Left lung (tissue), 10 donors: ENCODE data around the gene WDR18. TPM values are rescaled to one million over a fixed set of nuclear protein-coding genes. Genes with fewer than 3 reads are reported as not detected.

ENCODE experiments used
- ATAC-seq: fragments of 200-7000 bp; cut with Tn5 transposase; one replicate; pipeline ENCODE4 v1.9.1; 2020; ENCODE audit warnings: moderate library complexity
- DNase-seq, 4 donors: peaks; one replicate each; pipeline ENCODE4 v3.0.0-alpha.2; 2013 to 2020
- H3K27ac ChIP-seq, 2 donors: fragments of 200-600 bp; sonication (generic) in 1 of 2; one replicate each; pipeline versions ENCODE4 v1.5.0 to v1.8.0; 2020 to 2021
- H3K27me3 ChIP-seq, 2 donors: fragments of 200-600 bp; sonication (generic) in 1 of 2; one replicate each; pipeline versions ENCODE4 v1.5.0 to v1.8.0; 2020 to 2021
- H3K36me3 ChIP-seq, 2 donors: fragments of 200-600 bp; sonication (generic) in 1 of 2; one replicate each; pipeline versions ENCODE4 v1.5.0 to v1.8.0; 2020 to 2021
- H3K4me1 ChIP-seq, 2 donors: fragments of 200-600 bp; one replicate each; pipeline ENCODE4 v1.8.0; 2021
- H3K4me3 ChIP-seq, 2 donors: fragments of 200-600 bp; sonication (generic) in 1 of 2; one replicate each; pipeline versions ENCODE4 v1.5.0 to v1.8.0; 2020 to 2021; ENCODE audit warnings: mild to moderate bottlenecking in 1 of 2
- H3K9me3 ChIP-seq, 2 donors: fragments of 200-600 bp; sonication (generic) in 1 of 2; one replicate each; pipeline versions ENCODE4 v1.5.0 to v1.8.0; 2020 to 2021
- intact Hi-C, 2 donors: fragments of 100-400 bp; cut with DNase I; formaldehyde crosslinking; loops; one replicate each; pipeline versions ENCODE4 v1.11.2 to v1.14.2; 2022
- polyA plus RNA-seq, 6 donors: library from polyadenylated mRNA; unstranded; fragments of 120-200 nt; gene quantifications; one replicate each; pipeline ENCODE4 v1.2.1, GENCODE V29; 2013; ENCODE audit not compliant: insufficient read length in 6 of 6
- total RNA-seq, 2 donors: library from RNA; stranded (reverse); fragmentation: NEBNext Ultra II Directional; extraction: Animal tissue kit (Norgen Biotek cat#: 25700); gene quantifications; one replicate each; pipeline ENCODE4 v1.2.1, GENCODE V29; 2021
- TF ChIP-seq, protein P1 (sequence below), 2 donors: fragments of 200-600 bp; sonication (generic) in 1 of 2; IDR thresholded peaks; one replicate each; pipeline versions ENCODE4 v1.5.0 to v1.8.0; 2021; ENCODE audit warnings: antibody characterized with exemption in 2 of 2
- donor health status: DM: no; HTN: yes; CAD: no.
- donor health status: DM: no; HTN: no; CAD: no.

The WDR18 gene
- total and polyA plus RNA-seq, 8 donors = 26.6 to 40.7 (median 35.4) TPM

DNA sequence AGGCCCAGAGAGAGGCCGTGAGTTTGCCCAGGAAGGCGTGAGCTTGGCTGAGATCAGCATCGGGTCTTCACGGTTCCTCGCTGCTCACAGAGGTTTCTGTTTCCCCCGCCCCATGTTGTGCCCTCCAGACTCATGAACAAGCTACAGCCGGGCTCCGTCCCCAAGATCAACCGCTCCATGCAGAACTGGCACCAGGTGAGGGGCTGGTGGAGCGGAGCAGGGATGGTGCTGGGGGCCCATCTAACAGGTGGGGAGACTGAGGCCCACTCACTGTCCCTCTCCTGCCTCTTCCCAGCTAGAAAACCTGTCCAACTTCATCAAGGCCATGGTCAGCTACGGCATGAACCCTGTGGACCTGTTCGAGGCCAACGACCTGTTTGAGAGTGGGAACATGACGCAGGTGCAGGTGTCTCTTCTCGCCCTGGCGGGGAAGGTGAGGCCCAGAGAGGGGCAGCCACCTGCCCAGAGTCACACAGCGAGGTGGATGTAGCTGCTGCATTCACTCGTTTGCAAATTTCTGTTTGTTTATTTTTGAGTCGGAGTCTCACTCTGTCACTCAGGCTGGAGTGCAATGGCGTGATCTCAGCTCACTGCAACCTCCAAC is 48.2 kb downstream of the WDR18 start:
- intact Hi-C loops = no loop called here
- Histone ChIP-seq H3K36me3 (peaks cover 0 to 61% of the 10 kb centered on the region in 2 donors), H3K4me1 (peaks cover 0 to 42% of the 10 kb centered on the region in 2 donors), H3K9me3 (no peaks in the 10 kb centered on the region), H3K27me3 (no peaks in the 10 kb centered on the region), H3K27ac (no peak overlapping the region), H3K4me3 (no peak overlapping the region)
- TF ChIP-seq, protein P1, sequence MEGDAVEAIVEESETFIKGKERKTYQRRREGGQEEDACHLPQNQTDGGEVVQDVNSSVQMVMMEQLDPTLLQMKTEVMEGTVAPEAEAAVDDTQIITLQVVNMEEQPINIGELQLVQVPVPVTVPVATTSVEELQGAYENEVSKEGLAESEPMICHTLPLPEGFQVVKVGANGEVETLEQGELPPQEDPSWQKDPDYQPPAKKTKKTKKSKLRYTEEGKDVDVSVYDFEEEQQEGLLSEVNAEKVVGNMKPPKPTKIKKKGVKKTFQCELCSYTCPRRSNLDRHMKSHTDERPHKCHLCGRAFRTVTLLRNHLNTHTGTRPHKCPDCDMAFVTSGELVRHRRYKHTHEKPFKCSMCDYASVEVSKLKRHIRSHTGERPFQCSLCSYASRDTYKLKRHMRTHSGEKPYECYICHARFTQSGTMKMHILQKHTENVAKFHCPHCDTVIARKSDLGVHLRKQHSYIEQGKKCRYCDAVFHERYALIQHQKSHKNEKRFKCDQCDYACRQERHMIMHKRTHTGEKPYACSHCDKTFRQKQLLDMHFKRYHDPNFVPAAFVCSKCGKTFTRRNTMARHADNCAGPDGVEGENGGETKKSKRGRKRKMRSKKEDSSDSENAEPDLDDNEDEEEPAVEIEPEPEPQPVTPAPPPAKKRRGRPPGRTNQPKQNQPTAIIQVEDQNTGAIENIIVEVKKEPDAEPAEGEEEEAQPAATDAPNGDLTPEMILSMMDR (IDR thresholded peaks at IDR 0.05) = no peak
- ATAC-seq = no peak
- DNase-seq = peak in 1 of 4 donors; percentile 49

DNA sequence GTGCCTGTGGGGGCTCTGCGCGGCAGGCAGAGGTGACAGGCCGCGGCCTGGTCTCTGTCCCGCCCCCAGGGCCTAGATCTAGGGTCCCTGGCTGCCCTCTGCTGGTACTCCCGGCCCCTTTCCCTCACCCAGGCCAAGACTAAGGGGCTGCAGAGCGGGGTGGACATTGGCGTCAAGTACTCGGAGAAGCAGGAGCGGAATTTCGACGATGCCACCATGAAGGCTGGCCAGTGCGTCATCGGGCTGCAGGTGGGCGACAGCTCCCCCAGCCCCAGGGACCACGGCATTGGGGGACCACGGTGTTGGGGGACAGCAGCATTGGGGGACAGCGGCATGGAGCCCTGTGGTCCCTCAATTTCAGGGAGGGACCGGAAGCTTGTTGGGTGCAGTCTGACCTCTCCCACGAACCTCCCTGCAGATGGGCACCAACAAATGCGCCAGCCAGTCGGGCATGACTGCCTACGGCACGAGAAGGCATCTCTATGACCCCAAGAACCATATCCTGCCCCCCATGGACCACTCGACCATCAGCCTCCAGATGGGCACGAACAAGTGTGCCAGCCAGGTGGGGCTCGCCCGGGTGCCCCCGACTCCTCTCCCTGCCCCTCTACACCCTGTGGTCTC is 52.0 kb downstream of the WDR18 start:
- Histone ChIP-seq H3K27ac (no peak overlapping the region), H3K9me3 (no peaks in the 10 kb centered on the region), H3K4me1 (peaks cover 8 to 50% of the 10 kb centered on the region in 2 donors), H3K27me3 (no peaks in the 10 kb centered on the region), H3K4me3 (no peak overlapping the region), H3K36me3 (peaks cover 0 to 60% of the 10 kb centered on the region in 2 donors)
- TF ChIP-seq, protein P1 (IDR thresholded peaks at IDR 0.05) = no peak
- ATAC-seq = no peak
- intact Hi-C loops = no loop called here
- peak in 1 of 4 donors; percentile 68 for DNase-seq

DNA sequence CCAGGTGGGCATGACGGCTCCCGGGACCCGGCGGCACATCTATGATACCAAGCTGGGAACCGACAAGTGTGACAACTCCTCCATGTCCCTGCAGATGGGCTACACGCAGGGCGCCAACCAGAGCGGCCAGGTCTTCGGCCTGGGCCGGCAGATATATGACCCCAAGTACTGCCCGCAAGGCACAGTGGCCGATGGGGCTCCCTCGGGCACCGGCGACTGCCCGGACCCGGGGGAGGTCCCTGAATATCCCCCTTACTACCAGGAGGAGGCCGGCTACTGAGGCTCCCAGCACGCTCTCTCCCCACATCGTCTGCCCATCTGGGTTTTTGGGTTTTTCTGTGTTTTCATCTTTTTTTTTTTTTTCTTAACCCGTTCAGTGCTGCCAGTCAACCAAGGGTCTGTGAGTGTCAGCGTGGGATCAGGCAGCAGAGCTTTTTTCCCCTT is 53.5 kb downstream of the WDR18 start:
- Histone ChIP-seq H3K27me3 (no peaks in the 10 kb centered on the region), H3K4me3 (peak overlapping the region in 1 of 2 donors; percentile 68), H3K27ac (peak overlapping the region; percentile 67 to 94), H3K36me3 (peaks cover 0 to 57% of the 10 kb centered on the region in 2 donors), H3K4me1 (peaks cover 15 to 62% of the 10 kb centered on the region in 2 donors), H3K9me3 (no peaks in the 10 kb centered on the region)
- ATAC-seq (no peak), DNase-seq (peak in 1 of 4 donors; percentile 83)
- intact Hi-C loops = no loop called here
- TF ChIP-seq, protein P1 (IDR thresholded peaks at IDR 0.05) = no peak

DNA sequence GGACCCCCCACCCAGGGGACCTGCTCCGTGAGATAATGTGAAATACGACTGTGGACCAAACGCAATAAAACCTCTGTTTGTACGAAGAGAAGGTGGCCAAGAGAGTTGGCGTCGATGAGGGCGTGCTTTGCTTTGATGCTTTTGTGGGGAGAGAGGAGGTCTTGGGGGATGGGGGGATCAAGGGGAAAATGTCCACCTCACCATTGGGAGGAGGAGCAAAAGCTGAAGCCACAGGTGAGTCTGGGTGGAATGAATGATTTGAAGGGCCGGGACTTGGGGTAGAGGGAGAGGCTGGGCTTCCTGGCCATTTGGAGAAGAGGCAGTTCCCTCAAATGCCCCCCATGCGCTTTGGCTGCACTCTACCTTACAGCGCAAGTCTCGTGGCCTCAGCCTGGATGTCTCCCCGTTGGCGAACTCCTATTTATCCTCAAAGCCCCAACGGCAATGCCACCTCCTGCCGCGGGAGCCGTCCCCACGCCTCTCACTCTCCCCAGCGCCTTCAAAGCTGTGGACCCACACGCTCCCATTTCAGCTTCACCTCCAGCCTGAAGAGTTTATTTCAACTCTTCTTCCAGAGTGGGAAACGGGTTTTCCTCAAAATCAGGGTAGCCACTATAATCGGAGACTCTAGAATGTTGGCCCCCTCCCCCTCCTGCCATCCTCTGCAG is 55.0 kb downstream of the WDR18 start:
- Histone ChIP-seq H3K36me3 (peaks cover 0 to 55% of the 10 kb centered on the region in 2 donors), H3K4me1 (peaks cover 15 to 62% of the 10 kb centered on the region in 2 donors), H3K27ac (peak overlapping the region; percentile 9 to 94), H3K27me3 (no peaks in the 10 kb centered on the region), H3K9me3 (no peaks in the 10 kb centered on the region), H3K4me3 (peak overlapping the region in 1 of 2 donors; percentile 68)
- DNase-seq (peak in 1 of 4 donors; percentile 57), ATAC-seq (no peak)
- TF ChIP-seq, protein P1 (IDR thresholded peaks at IDR 0.05) = no peak
- intact Hi-C loops = no loop called here
